Medulla oblongata (tissue), 1 donor: ENCODE results near the gene FHIT.
A peak's percentile ranks its signal among the peaks of the same experiment; 100 is the strongest.

ENCODE experiments used
- DNase-seq: peaks from one replicate; pipeline ENCODE4 v3.0.0-alpha.2; 2015; ENCODE audit errors: extremely low spot score

Gene FHIT

GRCh38 chr3:59882746-59883145, 1368.5 kb downstream of the FHIT start:
- no peak for DNase-seq

- no peak for DNase-seq
Observed at GRCh38 chr3:59880717-59881116, 1370.5 kb downstream of the FHIT start.

- no peak for DNase-seq
Observed at GRCh38 chr3:59879031-59879581, 1372.1 kb downstream of the FHIT start.

GRCh38 chr3:59878038-59878427, 1373.2 kb downstream of the FHIT start:
- DNase-seq: no peak

- DNase-seq: no peak
Observed at GRCh38 chr3:59877263-59878037, 1373.8 kb downstream of the FHIT start.

- peak; percentile 83 for DNase-seq
Observed at GRCh38 chr3:59876533-59877062, 1374.7 kb downstream of the FHIT start.

- DNase-seq: peak; percentile 71
Observed at GRCh38 chr3:59873576-59874230, 1377.5 kb downstream of the FHIT start.

- DNase-seq: no peak
Observed at GRCh38 chr3:59872128-59872527, 1379.1 kb downstream of the FHIT start.

- DNase-seq: no peak
Observed at GRCh38 chr3:59867185-59868002, 1383.9 kb downstream of the FHIT start.

GRCh38 chr3:59866076-59866475, 1385.2 kb downstream of the FHIT start:
- peak; percentile 74 for DNase-seq

GRCh38 chr3:59865351-59865750, 1385.9 kb downstream of the FHIT start:
- no peak for DNase-seq

- DNase-seq: no peak
Observed at GRCh38 chr3:59862686-59863085, 1388.6 kb downstream of the FHIT start.

GRCh38 chr3:59857589-59858346, 1393.5 kb downstream of the FHIT start:
- peak; percentile 90 for DNase-seq

GRCh38 chr3:59856934-59857460, 1394.3 kb downstream of the FHIT start:
- DNase-seq: no peak

GRCh38 chr3:59854061-59854709, 1397.1 kb downstream of the FHIT start:
- no peak for DNase-seq

GRCh38 chr3:59850417-59850816, 1400.8 kb downstream of the FHIT start:
- DNase-seq: no peak

- no peak for DNase-seq
Observed at GRCh38 chr3:59845386-59845785, 1405.9 kb downstream of the FHIT start.

- no peak for DNase-seq
Observed at GRCh38 chr3:59843821-59844220, 1407.4 kb downstream of the FHIT start.

- peak; percentile 50 for DNase-seq
Observed at GRCh38 chr3:59839810-59840515, 1411.3 kb downstream of the FHIT start.

- DNase-seq: no peak
Observed at GRCh38 chr3:59839283-59839682, 1412.0 kb downstream of the FHIT start.
